ENCODE results near the gene SMARCD1.

Gene SMARCD1

DNA sequence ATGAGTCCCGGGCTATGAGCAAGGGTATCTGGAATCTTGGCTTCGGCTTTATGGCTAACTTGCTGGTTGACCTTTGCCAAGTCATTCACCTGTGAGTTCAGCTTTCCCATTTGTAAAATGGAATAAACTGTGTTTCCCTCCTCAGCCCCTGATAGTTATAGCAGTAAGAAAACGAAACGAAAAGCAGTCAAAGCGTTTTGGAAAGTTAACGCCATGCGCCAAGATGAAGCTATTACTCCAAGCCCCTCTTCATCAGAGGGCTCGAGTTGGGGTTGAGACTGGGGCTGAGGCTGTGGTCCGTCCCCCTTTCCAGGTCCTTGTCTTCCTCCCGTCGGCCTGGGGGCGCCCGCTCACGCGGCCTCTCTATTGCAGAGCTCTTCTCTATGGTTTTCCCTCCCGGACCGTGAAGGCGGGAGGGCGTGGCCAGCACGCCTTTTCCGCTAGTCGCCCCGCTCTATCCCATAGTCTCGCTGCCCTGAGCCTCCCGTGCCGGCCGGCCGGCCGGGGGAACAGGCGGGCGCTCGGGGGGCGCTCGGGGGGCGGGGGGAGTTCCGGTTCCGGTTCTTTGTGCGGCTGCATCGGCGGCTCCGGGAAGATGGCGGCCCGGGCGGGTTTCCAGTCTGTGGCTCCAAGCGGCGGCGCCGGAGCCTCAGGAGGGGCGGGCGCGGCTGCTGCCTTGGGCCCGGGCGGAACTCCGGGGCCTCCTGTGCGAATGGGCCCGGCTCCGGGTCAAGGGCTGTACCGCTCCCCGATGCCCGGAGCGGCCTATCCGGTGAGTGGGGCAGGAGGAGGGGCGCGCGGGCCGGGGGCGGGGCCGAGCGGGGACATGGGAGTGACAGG is at the start of gene SMARCD1:
SMARCD1 (plus strand) TSS at position 568 of the 840 bp plus-strand sequence; CDS start at position 596, 28 bp downstream.
- DNase-seq (ENCODE audit: low spot score) = peak; percentile 95

- DNase-seq (ENCODE audit: low spot score) = no peak
These were observed 46.8 kb upstream of the SMARCD1 start for GRCh38 chr12:50038336-50038735.

GRCh38 chr12:50039151-50039835 is 45.8 kb upstream of the SMARCD1 start:
- DNase-seq (ENCODE audit: low spot score) = peak; percentile 74

DNA sequence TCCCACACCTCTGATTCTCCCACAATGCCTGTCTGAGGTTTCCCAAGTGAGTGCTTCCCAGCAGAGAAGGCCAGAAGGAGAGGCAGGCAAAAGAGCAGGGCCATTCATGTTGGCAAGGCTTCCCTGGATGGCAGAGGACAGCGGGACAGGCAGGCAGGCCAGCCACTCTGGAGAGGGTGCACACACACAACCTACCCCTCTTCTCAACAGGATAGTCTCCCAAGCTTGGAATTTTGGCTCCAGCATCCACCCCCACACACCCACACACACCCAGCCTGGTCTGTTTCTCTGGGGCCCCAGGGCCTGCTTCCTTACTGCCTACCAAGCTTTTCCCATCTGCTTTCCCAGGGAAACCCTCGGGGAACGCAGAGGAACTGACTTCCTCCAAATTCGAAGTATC is 44.5 kb upstream of the SMARCD1 start:
- DNase-seq (ENCODE audit: low spot score) = no peak

GRCh38 chr12:50041062-50041860 is 43.9 kb upstream of the SMARCD1 start:
- no peak for DNase-seq (ENCODE audit: low spot score)

DNA sequence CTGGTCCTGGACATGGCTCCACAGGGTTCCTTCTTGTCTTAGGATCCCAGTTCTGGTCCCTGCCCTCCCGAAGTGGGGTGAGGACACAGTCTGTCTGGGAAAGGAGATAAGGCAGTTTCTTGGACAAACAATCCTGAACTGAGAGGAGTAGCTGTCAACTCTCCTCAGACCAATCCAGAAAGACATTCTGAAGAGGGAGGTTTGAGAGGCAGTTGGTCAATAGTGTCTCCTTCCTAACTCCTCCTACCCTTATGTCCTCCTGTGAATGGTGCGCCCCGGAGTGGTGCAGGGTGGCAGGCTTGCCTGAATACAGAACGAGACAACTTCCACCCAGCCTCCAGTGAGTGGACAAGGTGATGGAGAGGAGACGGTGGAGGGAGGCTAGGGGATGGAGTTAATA is 43.2 kb upstream of the SMARCD1 start:
- no peak for DNase-seq (ENCODE audit: low spot score)

DNA sequence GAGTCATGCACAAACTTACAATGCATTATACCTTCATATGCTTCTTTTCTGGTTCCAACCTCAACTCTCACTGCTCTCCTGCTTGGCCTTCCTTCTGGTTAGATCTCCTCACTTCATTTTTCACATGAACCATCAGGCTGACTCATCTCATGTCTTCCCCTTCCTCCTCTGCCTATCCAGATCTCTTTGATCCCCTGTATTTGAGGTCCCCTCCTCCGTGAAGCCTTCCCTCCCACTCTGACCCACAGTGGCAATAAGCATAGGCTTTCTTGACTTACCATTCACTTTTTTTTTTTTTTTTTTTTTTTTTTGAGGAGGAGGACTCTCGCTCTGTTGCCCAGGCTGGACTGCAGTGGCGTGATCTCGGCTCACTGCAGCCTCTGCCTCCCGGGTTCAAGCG is 42.4 kb upstream of the SMARCD1 start:
- no peak for DNase-seq (ENCODE audit: low spot score)

- no peak for DNase-seq (ENCODE audit: low spot score)
These were observed 41.8 kb upstream of the SMARCD1 start for GRCh38 chr12:50043308-50043707.

DNA sequence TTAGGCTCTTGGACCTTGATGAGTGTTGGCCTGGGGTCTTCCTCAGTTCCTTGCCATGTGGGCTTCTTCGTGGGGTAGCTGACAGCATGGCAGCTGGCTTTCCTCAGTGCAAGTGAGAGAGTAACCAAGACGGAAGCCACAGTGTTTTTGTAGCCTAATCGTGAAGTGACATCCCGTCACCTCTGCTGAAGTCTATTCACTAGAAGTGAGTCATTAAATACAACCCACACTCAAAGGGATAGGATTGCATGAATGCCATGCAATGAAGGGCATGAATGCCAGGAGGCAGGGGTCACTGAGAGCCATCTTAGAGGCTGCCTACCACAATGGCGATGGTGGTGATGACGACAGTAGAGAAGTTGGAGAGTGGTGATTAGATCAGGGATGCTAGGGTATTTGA is 41.3 kb upstream of the SMARCD1 start:
- DNase-seq (ENCODE audit: low spot score) = no peak

- no peak for DNase-seq (ENCODE audit: low spot score)
These were observed 37.4 kb upstream of the SMARCD1 start for GRCh38 chr12:50047693-50048250.

DNA sequence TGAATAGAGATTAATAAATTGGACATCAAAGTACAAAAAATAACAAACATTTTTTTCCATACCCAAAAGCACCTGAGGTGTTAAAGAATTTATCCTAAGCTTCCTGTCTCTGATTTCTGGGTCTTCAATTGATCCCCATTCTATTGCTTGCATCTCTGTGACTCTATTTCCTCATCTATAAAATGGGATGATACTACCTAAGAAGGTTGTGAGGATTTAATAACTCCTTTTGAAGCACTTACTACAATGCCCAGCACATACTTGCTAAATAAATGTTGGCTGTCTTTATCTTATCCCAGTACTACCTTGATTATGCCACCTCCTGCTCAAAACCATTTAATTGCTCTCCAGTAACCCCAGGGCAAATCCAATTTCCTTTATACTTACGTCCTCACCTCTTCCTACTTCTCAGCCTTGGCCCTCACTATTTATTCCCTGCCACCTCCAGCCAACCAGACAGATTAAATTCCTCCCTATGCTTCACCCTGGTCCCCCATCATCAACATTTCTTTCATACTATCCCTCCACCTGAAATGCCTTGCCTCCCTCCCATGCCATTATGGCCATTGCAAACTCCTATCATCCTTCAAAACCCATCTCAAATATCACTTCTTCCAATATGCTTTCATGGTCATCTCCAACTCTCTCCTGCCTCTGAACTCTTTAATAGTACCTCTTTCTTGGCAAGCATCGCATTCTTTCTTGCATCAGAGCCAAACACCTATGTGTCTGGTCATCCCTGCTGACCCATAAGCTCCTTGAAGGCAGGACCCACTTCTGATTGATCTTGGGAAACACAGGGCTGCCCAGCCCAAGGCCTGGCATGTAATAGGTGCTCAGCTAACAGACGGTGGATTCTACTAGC is 35.7 kb upstream of the SMARCD1 start:
- DNase-seq (ENCODE audit: low spot score) = no peak

DNA sequence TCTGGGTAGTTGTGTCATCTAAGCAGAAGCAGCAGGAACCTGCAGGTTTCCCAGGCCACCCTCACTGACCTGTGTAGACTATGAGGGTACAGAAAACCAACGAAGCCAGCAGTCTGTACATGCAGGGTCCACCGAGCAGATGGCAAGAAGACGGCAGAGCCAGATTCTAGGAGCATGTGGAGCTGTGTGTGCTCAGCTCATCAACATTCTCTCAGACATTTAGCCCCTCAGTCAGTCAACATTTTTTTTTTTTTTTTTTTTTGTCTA is 35.1 kb upstream of the SMARCD1 start:
- DNase-seq (ENCODE audit: low spot score) = no peak

- no peak for DNase-seq (ENCODE audit: low spot score)
These were observed 34.6 kb upstream of the SMARCD1 start for GRCh38 chr12:50050410-50051098.

- no peak for DNase-seq (ENCODE audit: low spot score)
These were observed 33.9 kb upstream of the SMARCD1 start for GRCh38 chr12:50051101-50051806.

GRCh38 chr12:50052544-50052943 is 32.6 kb upstream of the SMARCD1 start:
- no peak for DNase-seq (ENCODE audit: low spot score)

- no peak for DNase-seq (ENCODE audit: low spot score)
These were observed 32.2 kb upstream of the SMARCD1 start for GRCh38 chr12:50052964-50053363.

- no peak for DNase-seq (ENCODE audit: low spot score)
These were observed 31.6 kb upstream of the SMARCD1 start for GRCh38 chr12:50053583-50053982.

DNA sequence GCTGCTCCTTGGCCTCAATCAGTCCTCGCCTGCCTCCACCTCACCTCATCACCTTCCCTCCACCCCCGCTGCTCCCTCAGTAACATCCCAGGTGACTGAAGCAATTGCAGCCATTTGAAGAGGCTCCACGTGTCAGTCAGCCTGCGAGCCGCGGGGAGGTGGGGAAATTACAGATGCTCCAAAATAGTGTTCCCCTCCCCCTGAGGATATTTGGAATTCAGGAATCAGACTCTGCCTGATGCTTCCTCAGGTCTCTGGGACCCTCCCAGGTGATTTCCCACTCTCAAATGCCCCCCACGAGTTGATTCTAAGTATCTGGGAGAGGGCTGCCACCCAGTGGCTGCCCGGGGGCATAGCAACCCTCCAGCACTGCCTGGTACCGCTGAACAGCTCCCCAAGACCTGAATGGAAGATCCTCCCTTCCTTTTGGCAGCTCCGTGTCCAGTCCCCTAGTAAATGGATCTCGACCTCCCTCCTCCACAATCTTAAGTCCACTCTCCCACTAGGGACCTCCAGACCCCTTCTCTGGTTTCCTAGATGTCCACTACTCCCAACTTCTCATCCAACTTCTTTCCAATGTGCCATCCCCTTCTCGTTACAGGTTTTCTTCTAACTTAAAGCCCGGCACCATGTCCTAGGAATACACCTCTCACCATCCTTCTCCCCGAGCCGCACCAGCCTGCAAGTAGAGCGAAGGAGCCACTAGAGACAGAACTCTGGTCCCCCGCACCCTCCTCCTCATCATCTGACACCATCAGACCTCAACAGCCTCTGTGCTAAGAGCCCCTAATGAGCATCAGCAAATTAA is 29.1 kb upstream of the SMARCD1 start:
- peak; percentile 69 for DNase-seq (ENCODE audit: low spot score)

DNA sequence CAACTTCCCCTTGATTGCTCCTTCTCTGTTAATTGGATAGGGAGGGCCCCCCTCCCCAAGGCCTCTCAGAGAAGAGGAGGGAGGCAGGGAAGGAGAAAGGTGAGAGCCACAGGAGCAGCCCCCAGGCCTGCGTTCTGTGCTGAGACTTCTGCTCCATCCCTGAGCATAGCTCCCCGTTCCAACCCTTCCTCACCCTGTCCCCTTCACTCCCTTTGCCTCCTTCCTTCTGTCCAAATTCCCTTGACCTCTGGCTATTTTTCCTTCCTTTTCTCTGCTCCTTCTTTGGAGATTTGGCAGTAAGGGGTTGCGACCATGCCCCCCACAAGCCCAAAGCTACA is 28.5 kb upstream of the SMARCD1 start:
- no peak for DNase-seq (ENCODE audit: low spot score)

All from RKO (cell line).